ENCODE measurements around the gene TMEM184A. TPM values are rescaled to one million over a fixed set of nuclear protein-coding genes. Genes with fewer than 3 reads are reported as not detected.

Gene TMEM184A
- total and polyA plus RNA-seq, 8 donors: 3.8 to 99.4 (median 17.2) TPM

DNA sequence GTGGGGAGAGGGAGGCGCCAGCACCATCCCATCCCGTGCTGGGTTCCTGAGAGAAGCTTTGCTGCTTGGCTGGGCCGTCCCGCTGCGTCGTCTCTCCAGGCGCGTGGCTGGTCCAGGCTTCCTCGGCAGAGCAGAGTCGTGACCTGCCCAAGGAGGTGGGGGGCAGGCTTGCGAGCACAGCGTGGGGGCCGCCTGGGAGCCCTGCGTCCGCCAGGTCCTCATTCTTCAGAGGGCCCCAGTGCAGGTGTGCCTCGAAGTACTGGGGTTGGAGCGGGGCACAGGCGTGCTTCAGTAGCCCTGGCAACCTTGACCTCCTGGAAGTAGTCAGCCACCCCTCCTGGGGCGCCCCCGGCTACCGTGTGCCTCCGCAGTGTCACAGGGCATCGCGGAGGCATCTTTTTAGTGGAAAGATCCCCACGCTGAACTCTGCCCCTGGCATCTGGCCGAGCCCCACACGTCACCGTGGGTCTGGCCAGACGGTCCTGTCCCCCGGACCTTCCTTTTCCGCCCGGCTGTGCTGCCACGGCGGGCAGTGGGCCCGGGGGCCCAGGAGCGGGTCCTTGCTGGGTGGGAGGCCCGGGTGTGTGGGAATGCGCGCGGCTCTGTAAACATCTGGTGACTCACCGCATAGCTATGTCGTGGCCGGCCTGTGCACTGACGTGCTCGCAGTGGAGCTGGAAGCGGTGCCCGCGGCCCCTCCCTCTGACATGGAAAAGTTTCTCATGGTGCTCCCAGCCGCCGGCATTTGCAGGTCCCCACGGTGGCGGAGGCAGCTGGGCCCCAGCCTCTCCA, 19.1 kb downstream of the TMEM184A start:
- intact Hi-C loops (cut with DNase I; ENCODE audit: low total_unique reads): no loop called here
- DNase-seq: peak; percentile 96 to 98
- WGBS, 5 donors: 14 to 30% (median 20%) methylated on average over 25 to 52 of the region's 52 CpGs
- Histone ChIP-seq H3K9me3 (no peaks in the 10 kb centered on the region), H3K27me3 (no peaks in the 10 kb centered on the region), H3K4me1 (peaks cover 54 to 71% (median 62%) of the 10 kb centered on the region in 4 donors), H3K4me3 (peak overlapping the region; percentile 42 to 56 (median 46)), H3K36me3 (peaks cover 38 to 49% (median 45%) of the 10 kb centered on the region in 4 donors), H3K27ac (peak overlapping the region; percentile 94 to 100 (median 98))
- peak; percentile 47 for TF ChIP-seq EP300 (IDR thresholded peaks at IDR 0.05)
- peak; percentile 81 to 92 (median 86) for TF ChIP-seq POLR2AphosphoS5 (IDR thresholded peaks at IDR 0.05)
- TF ChIP-seq POLR2A (IDR thresholded peaks at IDR 0.05): peak in 1 of 4 donors; percentile 31
- TF ChIP-seq, protein P1, sequence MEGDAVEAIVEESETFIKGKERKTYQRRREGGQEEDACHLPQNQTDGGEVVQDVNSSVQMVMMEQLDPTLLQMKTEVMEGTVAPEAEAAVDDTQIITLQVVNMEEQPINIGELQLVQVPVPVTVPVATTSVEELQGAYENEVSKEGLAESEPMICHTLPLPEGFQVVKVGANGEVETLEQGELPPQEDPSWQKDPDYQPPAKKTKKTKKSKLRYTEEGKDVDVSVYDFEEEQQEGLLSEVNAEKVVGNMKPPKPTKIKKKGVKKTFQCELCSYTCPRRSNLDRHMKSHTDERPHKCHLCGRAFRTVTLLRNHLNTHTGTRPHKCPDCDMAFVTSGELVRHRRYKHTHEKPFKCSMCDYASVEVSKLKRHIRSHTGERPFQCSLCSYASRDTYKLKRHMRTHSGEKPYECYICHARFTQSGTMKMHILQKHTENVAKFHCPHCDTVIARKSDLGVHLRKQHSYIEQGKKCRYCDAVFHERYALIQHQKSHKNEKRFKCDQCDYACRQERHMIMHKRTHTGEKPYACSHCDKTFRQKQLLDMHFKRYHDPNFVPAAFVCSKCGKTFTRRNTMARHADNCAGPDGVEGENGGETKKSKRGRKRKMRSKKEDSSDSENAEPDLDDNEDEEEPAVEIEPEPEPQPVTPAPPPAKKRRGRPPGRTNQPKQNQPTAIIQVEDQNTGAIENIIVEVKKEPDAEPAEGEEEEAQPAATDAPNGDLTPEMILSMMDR (IDR thresholded peaks at IDR 0.05): no peak

DNA sequence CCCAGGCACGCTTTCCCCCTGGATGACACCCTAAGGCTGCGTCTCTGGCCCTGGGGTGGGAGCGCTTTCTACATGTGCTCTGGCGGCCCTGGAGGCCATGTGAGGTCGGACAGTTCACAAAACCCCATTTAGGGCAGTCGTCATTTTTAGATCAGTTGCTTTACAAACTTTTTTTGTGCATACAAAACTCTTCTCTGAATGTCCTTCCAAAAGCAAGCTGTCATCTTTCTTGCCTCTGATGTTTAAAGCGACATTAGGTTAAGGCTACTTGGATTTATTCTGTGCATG, 19.6 kb downstream of the TMEM184A start:
- peak overlapping the region; percentile 94 to 100 (median 98) for H3K27ac ChIP-seq
- intact Hi-C loops (cut with DNase I; ENCODE audit: low total_unique reads): no loop called here
- peak overlapping the region in 3 of 4 donors; percentile 42 to 47 (median 45) for H3K4me3 ChIP-seq
- no peaks in the 10 kb centered on the region for H3K27me3 ChIP-seq
- no peak for DNase-seq
- no peaks in the 10 kb centered on the region for H3K9me3 ChIP-seq
- TF ChIP-seq POLR2AphosphoS5 (IDR thresholded peaks at IDR 0.05): no peak
- no peak for TF ChIP-seq POLR2A (IDR thresholded peaks at IDR 0.05)
- TF ChIP-seq EP300 (IDR thresholded peaks at IDR 0.05): no peak
- TF ChIP-seq, protein P1 (IDR thresholded peaks at IDR 0.05): no peak
- H3K36me3 ChIP-seq: peaks cover 32 to 43% (median 40%) of the 10 kb centered on the region in 4 donors
- WGBS, 5 donors: 65 to 78% (median 72%) methylated on average over 7 of the region's 7 CpGs
- H3K4me1 ChIP-seq: peaks cover 58 to 77% (median 68%) of the 10 kb centered on the region in 4 donors

DNA sequence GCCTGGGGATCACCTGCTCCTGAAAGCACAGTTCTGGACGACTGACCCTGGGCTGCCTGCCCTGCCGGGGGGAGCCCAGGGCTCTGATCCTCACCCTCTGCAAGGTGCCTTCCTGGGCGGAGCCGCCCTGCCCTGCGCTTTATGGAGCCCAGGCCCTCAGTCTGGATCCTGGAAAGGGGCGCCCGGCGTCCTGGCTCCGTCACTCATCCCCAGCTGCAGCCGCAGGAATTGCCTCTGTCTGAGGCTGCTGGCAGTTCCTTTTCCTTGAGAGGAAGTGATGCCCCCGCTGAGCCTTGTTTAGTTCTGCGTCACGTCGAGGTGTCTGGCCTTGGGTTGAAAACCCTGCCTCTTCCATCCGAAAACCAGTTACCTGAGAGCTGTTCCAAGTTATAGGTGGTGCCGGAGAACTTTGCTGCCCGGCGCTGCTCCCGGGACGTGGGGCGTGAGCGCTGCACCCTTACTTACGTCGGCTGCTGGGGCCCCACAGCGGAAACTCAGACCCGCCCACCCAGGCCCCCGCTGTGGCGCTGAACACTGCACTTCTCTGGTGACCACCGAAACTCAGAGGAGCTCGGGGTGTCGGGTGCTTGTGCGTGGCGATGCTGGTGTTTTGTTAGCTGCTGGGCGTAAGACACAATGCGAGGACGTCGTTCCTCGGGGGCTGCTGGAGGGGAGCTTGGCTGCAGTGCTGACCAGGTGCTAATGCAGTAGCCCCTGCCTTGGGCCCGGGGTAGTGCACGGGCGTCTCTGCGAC, 20.1 kb downstream of the TMEM184A start:
- peak overlapping the region; percentile 38 to 100 (median 98) for H3K27ac ChIP-seq
- TF ChIP-seq, protein P1 (IDR thresholded peaks at IDR 0.05): no peak
- TF ChIP-seq POLR2AphosphoS5 (IDR thresholded peaks at IDR 0.05) (no peak), POLR2A (IDR thresholded peaks at IDR 0.05) (no peak), EP300 (IDR thresholded peaks at IDR 0.05) (no peak)
- H3K36me3 ChIP-seq: peaks cover 27 to 38% (median 34%) of the 10 kb centered on the region in 4 donors
- WGBS, 5 donors: 87 to 93% (median 89%) methylated on average over 30 to 42 of the region's 42 CpGs
- H3K27me3 ChIP-seq: no peaks in the 10 kb centered on the region
- peak in 1 of 2 donors; percentile 63 for DNase-seq
- H3K4me3 ChIP-seq: peak overlapping the region in 2 of 4 donors; percentile 42 to 47
- intact Hi-C loops (cut with DNase I; ENCODE audit: low total_unique reads): no loop called here
- no peaks in the 10 kb centered on the region for H3K9me3 ChIP-seq
- H3K4me1 ChIP-seq: peaks cover 58 to 79% (median 71%) of the 10 kb centered on the region in 4 donors

DNA sequence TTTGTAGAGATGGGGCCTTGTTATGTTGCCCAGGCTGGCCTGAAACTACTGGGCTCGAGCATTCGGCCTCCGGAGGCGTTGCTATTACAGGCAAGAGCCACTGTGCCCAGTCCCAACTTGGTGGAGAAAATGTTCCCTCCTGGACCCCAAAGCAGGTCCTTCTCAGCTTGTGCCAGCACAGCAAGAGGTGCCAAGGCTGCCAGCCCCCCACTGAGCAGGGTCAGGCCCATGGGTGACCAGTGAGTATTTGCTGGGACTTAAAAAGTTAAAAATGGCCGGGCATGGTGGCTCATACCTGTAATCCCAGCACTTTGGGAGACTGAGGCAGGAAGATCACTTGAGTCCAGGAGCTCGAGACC, 20.9 kb downstream of the TMEM184A start:
- Histone ChIP-seq H3K4me1 (peaks cover 61 to 82% (median 72%) of the 10 kb centered on the region in 4 donors), H3K36me3 (peaks cover 19 to 30% (median 27%) of the 10 kb centered on the region in 4 donors), H3K27me3 (no peaks in the 10 kb centered on the region), H3K27ac (peak overlapping the region in 4 of 5 donors; percentile 96 to 100 (median 99)), H3K4me3 (no peak overlapping the region), H3K9me3 (no peaks in the 10 kb centered on the region)
- intact Hi-C loops (cut with DNase I; ENCODE audit: low total_unique reads): no loop called here
- TF ChIP-seq, protein P1 (IDR thresholded peaks at IDR 0.05): no peak
- no peak for TF ChIP-seq POLR2A (IDR thresholded peaks at IDR 0.05)
- no peak for TF ChIP-seq POLR2AphosphoS5 (IDR thresholded peaks at IDR 0.05)
- no peak for TF ChIP-seq EP300 (IDR thresholded peaks at IDR 0.05)
- DNase-seq: no peak
- 60 to 81% (median 66%) methylated on average over 6 of the region's 6 CpGs for WGBS, 5 donors
